Regular cardiac myocyte (primary cell): ENCODE data around the gene TMEM51. TPM values are rescaled to one million over a fixed set of nuclear protein-coding genes. Genes with fewer than 3 reads are reported as not detected.

ENCODE experiments used
- total RNA-seq: library from RNA; depleted of rRNA; stranded (reverse); fragments of >200 nt; gene quantifications from 2 replicates; pipeline ENCODE4 v1.2.3, GENCODE V29; 2014

TMEM51 gene, protein sequence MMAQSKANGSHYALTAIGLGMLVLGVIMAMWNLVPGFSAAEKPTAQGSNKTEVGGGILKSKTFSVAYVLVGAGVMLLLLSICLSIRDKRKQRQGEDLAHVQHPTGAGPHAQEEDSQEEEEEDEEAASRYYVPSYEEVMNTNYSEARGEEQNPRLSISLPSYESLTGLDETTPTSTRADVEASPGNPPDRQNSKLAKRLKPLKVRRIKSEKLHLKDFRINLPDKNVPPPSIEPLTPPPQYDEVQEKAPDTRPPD
- total RNA-seq = 5.8 and 7.0 TPM in 2 replicates

GRCh38 chr1:15153184-15153841 is at the start of gene TMEM51:
Gene TMEM51 (plus strand): TSS chr1:15153747. CDS start chr1:15215088, 61,341 bp downstream.

DNA sequence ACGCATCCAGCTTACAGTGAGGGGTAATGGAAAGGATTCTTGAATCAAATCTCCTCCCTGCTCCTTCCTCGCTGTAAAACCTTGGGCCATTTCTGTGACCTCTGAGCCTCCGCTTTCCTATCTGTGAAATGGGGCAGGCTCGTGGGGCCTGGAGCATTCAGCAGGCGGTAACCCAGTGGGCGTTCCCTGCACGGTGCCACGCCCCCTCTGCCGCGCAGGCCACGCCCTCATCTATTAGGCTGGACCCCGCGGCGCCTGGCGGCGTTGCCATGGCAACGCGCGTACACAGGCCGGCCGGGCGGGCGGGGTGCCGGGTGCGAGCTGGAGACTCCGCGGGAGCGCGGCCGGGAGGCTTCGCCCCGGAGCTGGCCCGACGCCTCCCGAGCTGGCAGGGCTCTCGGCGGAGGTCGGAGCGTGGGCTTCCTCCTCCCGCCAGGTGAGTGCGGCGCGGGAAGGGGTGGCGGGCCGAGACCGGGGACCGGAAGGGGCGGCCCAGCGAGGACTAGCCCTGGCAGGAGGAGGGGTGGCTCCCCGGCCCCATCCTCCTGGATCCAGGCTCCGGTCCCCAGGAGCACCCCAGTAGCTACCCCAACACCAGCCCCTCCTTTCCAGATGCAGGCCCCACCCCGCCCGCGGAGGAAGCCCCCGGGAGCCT is 93.5 kb downstream of the TMEM51 start, which contains the start of gene FHAD1:
TSS of gene FHAD1 (plus strand) at position 264 of the 655 bp plus-strand sequence. CDS start 4,562 bp downstream, outside the sequence.

Other genes with a start within 250 kb of the TMEM51 start
- gene FHAD1, start 93.5 kb downstream of the TMEM51 start, total RNA-seq = 0.19 and 1.1 TPM in 2 replicates